H9 (cell line): ENCODE data around the gene DBNDD1. TPM values are rescaled to one million over a fixed set of nuclear protein-coding genes. Genes with fewer than 3 reads are reported as not detected.

Experiments
- DNase-seq: peaks from one replicate; pipeline ENCODE4 v3.0.0-alpha.2; 2017
- H2AFZ ChIP-seq: one replicate; pipeline ENCODE4 v1.6.1; 2013; ENCODE audit warnings: mild to moderate bottlenecking, low read length, control low read depth, moderate library complexity
- H2AK5ac ChIP-seq: 2 replicates; pipeline ENCODE4 v1.6.1; 2013; ENCODE audit warnings: low read length, control low read depth, mixed read lengths; ENCODE audit not compliant: insufficient read length
- H2BK120ac ChIP-seq: one replicate; pipeline ENCODE4 v1.6.1; 2013; ENCODE audit warnings: low read depth, mild to moderate bottlenecking, low read length, control low read depth, inconsistent platforms; ENCODE audit not compliant: poor library complexity, severe bottlenecking
- H2BK12ac ChIP-seq: 2 replicates; pipeline ENCODE4 v1.6.1; 2013; ENCODE audit warnings: low read length, control low read depth, mixed read lengths, low read depth; ENCODE audit not compliant: insufficient read length
- H2BK15ac ChIP-seq: 2 replicates; pipeline ENCODE4 v1.6.1; 2013; ENCODE audit warnings: low read depth, low read length, control low read depth
- H2BK20ac ChIP-seq: one replicate; pipeline ENCODE4 v1.6.1; 2013; ENCODE audit warnings: low read depth, mild to moderate bottlenecking, low read length, control low read depth, inconsistent platforms; ENCODE audit not compliant: poor library complexity, severe bottlenecking
- H2BK5ac ChIP-seq: 2 replicates; pipeline ENCODE4 v1.6.1; 2013; ENCODE audit warnings: low read length, control low read depth, mixed read lengths; ENCODE audit not compliant: insufficient read length
- H3K14ac ChIP-seq: 2 replicates; pipeline ENCODE4 v1.6.1; 2013; ENCODE audit warnings: low read length, control low read depth; ENCODE audit not compliant: insufficient read depth
- H3K18ac ChIP-seq: 2 replicates; pipeline ENCODE4 v1.6.1; 2013; ENCODE audit warnings: low read depth, mild to moderate bottlenecking, mixed read lengths, low read length, control low read depth; ENCODE audit not compliant: insufficient read length
- H3K23ac ChIP-seq: 2 replicates; pipeline ENCODE4 v1.6.1; 2013; ENCODE audit warnings: low read length, control low read depth, mixed read lengths, low read depth; ENCODE audit not compliant: insufficient read length
- H3K23me2 ChIP-seq: 2 replicates; pipeline ENCODE4 v1.6.1; 2013; ENCODE audit warnings: low read depth, mild to moderate bottlenecking, mixed read lengths, low read length, control low read depth; ENCODE audit not compliant: insufficient read length, poor library complexity, severe bottlenecking
- H3K27ac ChIP-seq: 2 replicates; pipeline ENCODE4 v1.5.1; 2013; ENCODE audit warnings: low read length, control low read depth, mixed read lengths, low read depth; ENCODE audit not compliant: insufficient read length
- H3K27me3 ChIP-seq: 2 replicates; pipeline ENCODE4 v1.6.1; 2013; ENCODE audit warnings: low read length, control low read depth, inconsistent platforms; ENCODE audit not compliant: insufficient read depth
- H3K4ac ChIP-seq: 2 replicates; pipeline ENCODE4 v1.6.1; 2013; ENCODE audit warnings: low read depth, mild to moderate bottlenecking, control low read depth, inconsistent platforms, low read length, moderate library complexity
- H3K4me1 ChIP-seq: 2 replicates; pipeline ENCODE4 v1.6.1; 2013; ENCODE audit warnings: low read length, control low read depth, inconsistent platforms; ENCODE audit not compliant: insufficient read depth
- H3K4me2 ChIP-seq: 2 replicates; pipeline ENCODE4 v1.6.1; 2013; ENCODE audit warnings: low read length, control low read depth, mixed read lengths; ENCODE audit not compliant: insufficient read length, insufficient read depth
- H3K56ac ChIP-seq: 2 replicates; pipeline ENCODE4 v1.6.1; 2013; ENCODE audit warnings: low read depth, mild to moderate bottlenecking, mixed read lengths, low read length, control low read depth; ENCODE audit not compliant: insufficient read length
- H3K79me1 ChIP-seq: 2 replicates; pipeline ENCODE4 v1.6.1; 2013; ENCODE audit warnings: low read depth, mild to moderate bottlenecking, moderate library complexity, low read length, control low read depth, inconsistent platforms; ENCODE audit not compliant: insufficient read depth, poor library complexity, severe bottlenecking
- H3K79me2 ChIP-seq: 2 replicates; pipeline ENCODE4 v1.6.1; 2013; ENCODE audit warnings: low read length, control low read depth, inconsistent platforms; ENCODE audit not compliant: insufficient read depth
- H3K9ac ChIP-seq: 2 replicates; pipeline ENCODE4 v1.6.1; 2013; ENCODE audit warnings: low read length, control low read depth, mixed read lengths; ENCODE audit not compliant: insufficient read length; ENCODE audit errors: extremely low read depth
- H3K9me3 ChIP-seq: one replicate; pipeline ENCODE4 v1.6.1; 2013; ENCODE audit warnings: low read depth, low read length, inconsistent platforms; ENCODE audit not compliant: control insufficient read depth
- H3T11ph ChIP-seq: one replicate; pipeline ENCODE4 v1.6.1; 2013; ENCODE audit warnings: mild to moderate bottlenecking, low read length, control low read depth, inconsistent platforms
- H4K20me1 ChIP-seq: one replicate; pipeline ENCODE4 v1.6.1; 2013; ENCODE audit not compliant: control insufficient read depth, insufficient read length, insufficient read depth
- H4K5ac ChIP-seq: 2 replicates; pipeline ENCODE4 v1.6.1; 2013; ENCODE audit warnings: low read depth, mild to moderate bottlenecking, mixed read lengths, low read length, control low read depth; ENCODE audit not compliant: insufficient read length
- H4K8ac ChIP-seq: replicated peaks from 2 replicates; pipeline ENCODE4 v1.6.1; 2013; ENCODE audit warnings: low read length, control low read depth, mixed read lengths, low read depth; ENCODE audit not compliant: insufficient read length
- H4K91ac ChIP-seq: 2 replicates; pipeline ENCODE4 v1.6.1; 2013; ENCODE audit warnings: low read depth, mild to moderate bottlenecking, moderate library complexity, mixed read lengths, low read length, control low read depth; ENCODE audit not compliant: insufficient read length
- H3K27ac Mint-ChIP-seq, 3 experiments: 2 replicates in 2 of 3; 3 replicates in 1 of 3; pipeline ENCODE4 v1.8.0; 2020 to 2021; ENCODE audit warnings: mixed read lengths in 3 of 3, mild to moderate bottlenecking in 1 of 3, moderate library complexity in 1 of 3
- H3K27me3 Mint-ChIP-seq: 2 replicates; pipeline ENCODE4 v1.8.0; 2021; ENCODE audit warnings: low read depth, mild to moderate bottlenecking, moderate library complexity, mixed read lengths
- H3K36me3 Mint-ChIP-seq, 3 experiments: 2 replicates in 2 of 3; 3 replicates in 1 of 3; pipeline ENCODE4 v1.8.0; 2020 to 2021; ENCODE audit warnings: low read depth in 3 of 3, mixed read lengths in 3 of 3; ENCODE audit not compliant: insufficient read depth in 1 of 3
- H3K4me1 Mint-ChIP-seq, 2 experiments: 2 replicates each; pipeline ENCODE4 v1.8.0; 2020; ENCODE audit warnings: mixed read lengths in 2 of 2
- H3K4me3 Mint-ChIP-seq, 2 experiments: 2 replicates in 1 of 2; 3 replicates in 1 of 2; pipeline ENCODE4 v1.8.0; 2020 to 2021; ENCODE audit warnings: mild to moderate bottlenecking in 2 of 2, mixed read lengths in 2 of 2, moderate library complexity in 1 of 2
- H3K9me3 Mint-ChIP-seq, 2 experiments: 2 replicates in 1 of 2; 3 replicates in 1 of 2; pipeline ENCODE4 v1.8.0; 2020; ENCODE audit warnings: mild to moderate bottlenecking in 2 of 2, mixed read lengths in 2 of 2, moderate library complexity in 1 of 2
- WGBS: extraction: QIAGEN DNeasy Blood & Tissue Kit; methylation state at CpG from one replicate; pipeline ENCODE4 v1.1.7; 2013; ENCODE audit warnings: missing lambda C conversion rate, low lambda C conversion rate, mixed read lengths; ENCODE audit not compliant: insufficient read length; ENCODE audit errors: extremely low coverage; 5-methylcytosine and 5-hydroxymethylcytosine counted together
- total RNA-seq: library from RNA; stranded (reverse); gene quantifications from 2 replicates; pipeline ENCODE4 v1.2.1, GENCODE V29; 2021
- TF ChIP-seq, protein P1 (sequence below): fragments of 200-600 bp; sonication (generic); conservative IDR thresholded peaks from 3 replicates; pipeline ENCODE4 v1.8.0; 2021; ENCODE audit warnings: antibody characterized with exemption, mild to moderate bottlenecking

Gene DBNDD1
- total RNA-seq, 1 experiment from 2014 or later, result 87.3 TPM

DNA sequence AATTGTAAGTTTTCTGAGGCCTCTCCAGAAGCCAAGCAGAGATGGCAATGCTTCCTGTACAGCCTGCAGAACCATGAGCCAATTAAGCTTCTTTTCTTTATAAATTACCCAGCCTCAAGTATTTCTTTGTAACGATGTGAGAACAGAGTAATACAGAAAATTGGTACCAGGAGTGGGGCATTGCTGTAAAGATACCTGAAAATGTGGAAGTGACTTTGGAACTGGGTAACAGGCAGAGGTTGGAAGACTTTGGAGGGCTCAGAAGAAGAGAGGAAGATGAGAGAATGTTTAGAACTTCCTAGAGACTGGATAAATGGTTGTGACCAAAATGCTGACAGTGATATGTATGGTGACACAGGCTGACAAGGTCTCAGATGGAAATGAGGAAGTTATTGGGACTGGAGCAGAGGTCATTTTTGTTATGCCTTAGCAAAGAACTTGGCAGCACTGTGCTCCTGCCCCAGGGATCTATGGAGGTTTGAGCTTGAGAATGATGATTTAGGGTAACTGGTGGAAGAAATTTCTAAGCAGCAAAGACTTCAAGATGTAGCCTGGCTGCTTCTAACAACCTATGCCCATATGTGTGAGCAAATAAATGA is 34.7 kb upstream of the DBNDD1 start:
- H3K9ac ChIP-seq, result no peak overlapping the region
- no peaks in the 10 kb centered on the region for H3K79me1 ChIP-seq
- no peak overlapping the region for H4K5ac ChIP-seq
- H2BK5ac ChIP-seq, result no peak overlapping the region
- Mint-ChIP-seq H3K36me3 (peaks cover 7 to 22% (median 13%) of the 10 kb centered on the region in 3 experiments), H3K4me1 (peaks cover 0 to 3% of the 10 kb centered on the region in 2 experiments; a peak in 1 of 4 replicates), H3K27me3 (peaks cover 45% of the 10 kb centered on the region), H3K27ac (no peak overlapping the region), H3K9me3 (peaks cover 40 to 51% of the 10 kb centered on the region in 2 experiments), H3K4me3 (no peak overlapping the region; a peak in 1 of 5 replicates)
- H2AFZ ChIP-seq, result no peak overlapping the region
- H3K27me3 ChIP-seq, result no peaks in the 10 kb centered on the region; the same call in 1 of the 2 replicates
- H4K8ac ChIP-seq, result no peak overlapping the region
- WGBS, result no CpG with 5 or more reads among the region's 1 CpG
- H3K4ac ChIP-seq, result no peak overlapping the region
- H3K14ac ChIP-seq, result no peak overlapping the region
- no peak overlapping the region for H3K23ac ChIP-seq
- H4K91ac ChIP-seq, result no peak overlapping the region
- no peaks in the 10 kb centered on the region for H3K4me1 ChIP-seq
- H3K56ac ChIP-seq, result no peak overlapping the region
- TF ChIP-seq, protein P1, sequence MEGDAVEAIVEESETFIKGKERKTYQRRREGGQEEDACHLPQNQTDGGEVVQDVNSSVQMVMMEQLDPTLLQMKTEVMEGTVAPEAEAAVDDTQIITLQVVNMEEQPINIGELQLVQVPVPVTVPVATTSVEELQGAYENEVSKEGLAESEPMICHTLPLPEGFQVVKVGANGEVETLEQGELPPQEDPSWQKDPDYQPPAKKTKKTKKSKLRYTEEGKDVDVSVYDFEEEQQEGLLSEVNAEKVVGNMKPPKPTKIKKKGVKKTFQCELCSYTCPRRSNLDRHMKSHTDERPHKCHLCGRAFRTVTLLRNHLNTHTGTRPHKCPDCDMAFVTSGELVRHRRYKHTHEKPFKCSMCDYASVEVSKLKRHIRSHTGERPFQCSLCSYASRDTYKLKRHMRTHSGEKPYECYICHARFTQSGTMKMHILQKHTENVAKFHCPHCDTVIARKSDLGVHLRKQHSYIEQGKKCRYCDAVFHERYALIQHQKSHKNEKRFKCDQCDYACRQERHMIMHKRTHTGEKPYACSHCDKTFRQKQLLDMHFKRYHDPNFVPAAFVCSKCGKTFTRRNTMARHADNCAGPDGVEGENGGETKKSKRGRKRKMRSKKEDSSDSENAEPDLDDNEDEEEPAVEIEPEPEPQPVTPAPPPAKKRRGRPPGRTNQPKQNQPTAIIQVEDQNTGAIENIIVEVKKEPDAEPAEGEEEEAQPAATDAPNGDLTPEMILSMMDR, result no peak
- no peaks in the 10 kb centered on the region for H3K23me2 ChIP-seq
- H3K4me2 ChIP-seq, result no peak overlapping the region
- H2BK12ac ChIP-seq, result no peak overlapping the region
- no peak overlapping the region for H3T11ph ChIP-seq
- no peaks in the 10 kb centered on the region for H3K79me2 ChIP-seq
- H3K9me3 ChIP-seq, result peaks cover 25% of the 10 kb centered on the region
- no peaks in the 10 kb centered on the region for H4K20me1 ChIP-seq
- no peak overlapping the region for H3K18ac ChIP-seq
- H2AK5ac ChIP-seq, result no peak overlapping the region
- H2BK120ac ChIP-seq, result no peak overlapping the region
- H3K27ac ChIP-seq, result no peak overlapping the region
- H2BK20ac ChIP-seq, result no peak overlapping the region
- no peak overlapping the region for H2BK15ac ChIP-seq
- DNase-seq, result no peak
